NCI-H2029 (cell line): Measurements from ENCODE around the gene RIC8A.
"Not testable (repeated sequence)": the region's sequence is repeated elsewhere in the genome, so short reads cannot be mapped to it uniquely, and the experiment has no call there.

ENCODE experiments used
- DNase-seq: peaks from one replicate; lab custom pipeline; 2025; lab: John Stamatoyannopoulos, UW

RIC8A gene

DNA sequence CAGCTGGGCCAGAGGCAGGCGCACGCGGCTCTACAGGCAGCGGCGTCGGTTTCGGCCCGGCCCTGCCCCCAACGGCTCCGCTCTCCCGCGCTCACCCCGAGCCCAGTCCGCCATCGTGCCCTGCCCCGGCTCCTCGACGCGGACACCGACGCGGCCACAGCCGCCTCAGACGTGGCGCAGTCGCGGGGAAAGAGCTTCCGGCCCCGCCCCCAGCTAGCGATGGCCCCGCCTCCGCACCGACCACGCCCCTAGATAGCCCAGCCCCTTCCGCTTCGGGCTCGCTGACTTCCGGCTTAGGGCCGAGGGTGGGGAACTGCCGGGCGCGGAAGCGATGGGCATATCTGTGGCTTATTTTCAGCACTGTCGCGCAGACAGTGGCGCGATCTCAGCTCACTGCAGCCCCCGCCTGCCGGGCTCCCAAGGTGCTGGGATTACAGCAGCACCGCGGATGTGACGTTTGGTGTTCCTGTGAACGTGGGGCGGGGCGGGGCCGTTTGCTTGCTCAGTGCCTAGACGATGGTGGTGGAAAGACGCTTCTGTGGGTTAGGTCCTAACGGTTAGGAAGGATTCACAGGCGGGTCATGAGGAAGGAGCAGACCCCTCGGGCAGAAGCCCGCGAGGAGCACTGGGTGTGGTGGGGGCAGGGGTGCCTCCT is at the start of gene RIC8A, which contains the start of gene BET1L:
RIC8A (plus strand) TSS at position 501 of the 655 bp plus-strand sequence. CDS start 1,147 bp downstream, outside the sequence.
BET1L (minus strand) TSS at position 192 of the 655 bp plus-strand sequence; CDS start at position 114, 78 bp downstream.
- DNase-seq = peak; percentile 96

DNA sequence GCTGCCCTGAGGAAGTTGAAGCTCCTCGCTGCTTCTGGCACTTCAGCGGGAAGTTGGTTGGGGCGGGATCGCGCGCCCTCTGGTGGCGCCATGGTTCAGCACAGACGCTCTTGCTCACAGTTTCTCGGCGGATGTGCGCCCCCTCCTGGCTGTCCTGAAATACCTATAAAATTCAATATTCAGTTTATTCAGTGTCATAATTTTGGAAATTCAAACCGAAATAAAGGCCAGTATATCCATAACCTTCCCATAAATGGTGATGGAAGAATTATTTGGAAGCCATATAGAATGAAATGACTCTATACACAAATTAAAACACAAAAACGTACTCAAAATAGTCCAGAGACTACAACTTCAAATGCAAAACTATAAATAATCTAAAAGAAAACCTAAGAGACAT is 27.3 kb upstream of the RIC8A start:
- not testable (repeated sequence) for DNase-seq

DNA sequence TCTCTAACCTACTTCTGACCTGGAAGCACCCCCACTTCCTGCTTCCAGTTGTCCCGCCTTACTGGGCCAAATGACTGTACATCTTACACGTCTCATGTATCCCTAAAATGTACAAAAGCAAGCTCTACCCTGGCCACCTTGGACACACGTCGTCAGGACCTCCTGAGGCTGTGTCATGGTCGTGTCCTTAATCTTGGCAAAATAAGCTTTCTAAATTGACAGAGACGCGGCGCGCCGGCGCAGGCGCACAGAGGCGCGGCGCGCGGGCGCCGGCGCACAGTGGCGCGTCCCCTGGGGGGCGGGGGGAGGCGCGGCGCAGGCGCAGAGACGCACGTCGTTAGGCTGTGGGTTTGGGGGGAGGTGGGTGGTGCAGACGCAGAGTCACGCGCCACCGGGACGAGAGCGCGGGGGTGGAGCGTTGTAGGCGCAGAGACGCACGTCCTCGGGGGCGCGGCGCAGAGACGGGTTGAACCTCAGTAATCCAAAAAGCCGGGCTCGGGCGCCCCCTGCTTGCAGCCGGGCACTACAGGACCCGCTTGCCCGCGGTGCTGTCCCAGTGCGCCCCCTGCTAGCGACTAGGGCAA is 18.2 kb upstream of the RIC8A start:
- not testable (repeated sequence) for DNase-seq

GRCh38 chr11:189843-190311 is 17.6 kb upstream of the RIC8A start:
- DNase-seq = not testable (repeated sequence)

DNA sequence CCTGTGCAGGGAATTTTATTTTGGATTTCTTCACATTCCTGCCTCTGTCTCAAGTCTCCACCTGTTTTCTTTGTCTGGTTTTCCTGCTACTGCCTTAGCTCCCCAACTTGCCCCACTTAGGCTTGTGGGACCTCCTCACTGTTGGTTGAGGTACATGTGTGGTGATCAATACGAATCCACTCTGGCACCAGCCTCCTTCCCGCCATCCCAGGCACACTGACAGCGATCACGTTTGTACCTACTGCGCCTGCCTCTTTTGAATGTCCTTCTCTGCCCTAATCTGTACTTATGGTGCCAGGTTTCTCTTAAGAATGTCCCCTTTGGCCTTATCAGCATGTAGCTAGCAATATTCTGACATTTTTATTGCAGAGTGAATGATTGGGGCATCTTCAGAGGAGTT is 17.0 kb upstream of the RIC8A start:
- not testable (repeated sequence) for DNase-seq

DNA sequence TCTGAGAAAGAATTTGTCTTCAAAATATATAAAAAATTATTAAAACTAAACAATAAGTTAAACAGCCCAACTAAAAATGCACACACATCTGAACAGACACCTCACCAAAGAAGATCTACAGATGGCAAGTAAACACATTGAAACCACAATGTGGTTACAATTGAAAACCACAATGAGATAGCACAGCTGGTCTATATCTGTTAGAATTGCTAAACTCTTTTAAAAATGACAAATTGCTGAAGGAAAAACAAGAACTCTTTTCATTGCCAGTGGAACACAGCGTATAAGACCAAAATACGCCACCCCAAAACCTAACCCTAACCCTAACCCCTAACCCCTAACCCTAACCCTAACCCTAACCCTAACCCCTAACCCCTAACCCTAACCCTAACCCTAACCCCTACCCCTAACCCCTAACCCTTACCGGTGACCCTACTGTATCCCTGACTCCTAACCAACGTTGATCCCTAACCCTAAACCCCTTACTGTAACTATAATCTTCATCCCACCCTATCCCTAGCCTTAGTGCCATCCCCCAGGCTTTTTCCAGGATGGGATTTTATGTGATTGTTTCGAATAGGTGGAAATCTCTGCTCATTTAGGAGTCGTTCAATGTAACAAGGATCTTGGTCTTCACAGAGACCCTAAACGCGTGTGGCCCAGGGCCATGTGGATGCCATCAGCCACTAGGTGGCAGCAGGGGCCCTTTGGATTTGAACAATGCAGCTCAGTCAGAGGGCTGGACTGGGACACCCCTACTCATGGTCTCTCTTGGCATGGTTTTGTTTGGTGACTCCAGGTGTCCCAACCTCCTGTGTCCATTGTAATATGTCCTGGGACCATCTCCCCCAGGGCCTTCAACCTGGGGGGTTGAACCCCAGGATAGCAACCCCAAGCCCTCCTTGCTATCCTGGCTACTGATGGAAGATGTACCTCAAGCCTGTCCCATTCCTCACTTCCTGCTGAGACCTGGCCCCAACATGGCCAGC is 15.7 kb upstream of the RIC8A start:
- DNase-seq = not testable (repeated sequence)

DNA sequence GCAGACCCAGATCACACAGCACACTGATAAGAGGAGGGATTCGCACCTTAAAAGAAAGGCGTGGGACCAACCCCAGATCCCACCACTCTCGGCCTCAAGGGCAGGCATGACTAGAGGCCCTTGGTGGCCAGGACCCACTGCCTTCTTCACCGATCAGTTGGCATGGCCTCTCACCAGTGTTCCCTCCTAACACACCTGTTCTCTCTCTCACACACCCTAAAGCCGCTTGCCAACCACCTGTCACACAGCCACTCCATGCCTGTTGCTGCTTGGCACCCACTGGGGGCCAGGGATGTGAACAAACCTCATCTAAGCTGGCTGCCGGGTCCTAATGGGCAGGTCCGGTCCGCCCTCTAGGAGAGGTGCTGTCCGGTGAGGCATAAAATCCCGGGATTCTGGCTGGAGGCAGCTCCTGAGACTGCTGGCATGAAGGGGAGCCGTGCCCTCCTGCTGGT is 14.8 kb upstream of the RIC8A start, which contains the start of gene SCGB1C1:
SCGB1C1 (plus strand) TSS at position 405 of the 455 bp plus-strand sequence; CDS start at position 427, 22 bp downstream.
- not testable (repeated sequence) for DNase-seq

DNA sequence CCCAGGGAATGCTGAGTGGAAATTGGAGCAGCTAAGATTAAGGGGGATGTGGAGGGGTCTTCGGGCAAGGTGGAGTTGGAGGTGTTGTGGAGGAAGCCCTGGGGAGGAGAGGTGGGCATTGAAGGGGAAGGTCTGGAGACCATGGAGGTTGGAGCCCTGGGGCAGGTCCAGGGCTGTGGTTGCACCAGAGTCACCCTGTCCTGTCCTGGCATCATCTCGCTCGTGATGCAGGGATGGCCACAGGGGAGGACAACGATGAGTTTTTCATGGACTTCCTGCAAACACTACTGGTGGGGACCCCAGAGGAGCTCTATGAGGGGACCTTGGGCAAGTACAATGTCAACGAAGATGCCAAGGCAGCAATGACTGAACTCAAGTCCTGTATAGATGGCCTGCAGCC is 14.0 kb upstream of the RIC8A start:
- not testable (repeated sequence) for DNase-seq

DNA sequence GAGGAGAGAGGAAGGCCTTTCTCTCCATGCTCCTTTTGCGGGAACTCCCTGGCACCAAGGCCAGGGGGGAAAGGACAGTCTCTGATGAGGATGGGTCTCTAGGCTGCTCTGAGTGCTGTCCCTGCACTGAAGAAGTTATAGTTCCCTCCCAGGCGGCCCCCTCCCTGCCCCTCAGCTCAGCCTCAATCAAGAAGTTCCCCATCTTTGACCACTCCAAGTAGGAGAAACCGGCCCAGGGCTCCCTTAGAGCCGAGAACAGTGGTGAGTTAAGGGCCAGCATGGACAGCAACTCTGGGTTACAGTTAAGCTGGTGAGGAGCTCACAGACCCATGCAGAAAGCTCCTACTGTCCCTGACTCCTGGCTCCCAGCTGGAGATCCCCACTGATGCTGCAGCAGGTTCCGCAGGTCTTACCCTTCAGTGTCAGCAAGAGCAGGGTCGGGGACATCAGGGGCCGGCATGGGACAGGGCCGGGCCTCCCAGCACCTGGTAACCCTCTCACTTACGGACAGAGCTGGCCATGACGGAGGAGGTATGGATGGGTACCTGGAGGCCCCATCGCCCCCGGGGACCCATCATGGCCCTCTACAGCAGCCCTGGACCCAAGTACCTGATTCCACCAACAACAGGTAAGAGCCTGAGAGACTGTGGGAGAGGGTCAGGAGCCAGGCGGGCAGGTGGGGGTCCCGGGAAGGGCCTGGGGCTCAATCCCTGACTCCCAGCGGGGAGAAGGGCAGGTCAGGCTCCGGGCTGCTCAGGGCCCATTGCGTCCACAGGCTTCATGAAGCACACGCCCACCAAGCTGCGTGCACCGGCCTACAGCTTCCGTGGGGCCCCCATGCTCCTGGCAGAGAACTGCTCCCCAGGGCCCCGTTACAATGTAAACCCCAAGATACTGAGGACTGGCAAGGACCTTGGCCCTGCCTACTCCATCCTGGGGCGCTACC is 10.4 kb upstream of the RIC8A start:
- no peak for DNase-seq

GRCh38 chr11:197741-198235 is 9.7 kb upstream of the RIC8A start:
- no peak for DNase-seq

DNA sequence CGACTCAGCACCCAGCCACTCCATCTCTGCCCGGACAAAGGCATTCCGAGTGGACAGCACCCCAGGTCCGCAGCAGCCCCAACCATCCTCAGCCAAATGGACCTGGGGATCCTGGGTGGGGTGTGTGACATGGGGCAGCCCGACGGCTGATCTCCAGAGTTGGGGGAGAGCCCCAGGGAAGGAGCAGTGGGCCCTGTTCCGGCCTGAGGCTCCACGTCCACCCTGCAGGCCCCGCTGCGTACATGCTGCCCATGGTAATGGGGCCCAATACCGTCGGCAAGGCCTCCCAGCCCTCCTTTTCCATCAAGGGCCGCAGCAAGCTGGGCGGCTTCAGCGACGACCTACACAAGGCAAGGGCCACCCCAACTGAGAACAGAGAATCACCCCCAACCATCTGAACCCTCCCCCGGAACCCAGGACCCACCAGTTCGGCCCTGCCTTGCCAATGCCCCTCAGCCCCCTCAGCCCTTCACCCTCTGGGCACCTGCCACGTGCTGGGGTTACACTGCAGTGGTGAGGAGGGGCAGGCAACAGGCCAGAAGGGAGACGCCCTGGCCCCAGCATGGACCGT is 9.2 kb upstream of the RIC8A start:
- DNase-seq = no peak

GRCh38 chr11:199004-199581 is 8.4 kb upstream of the RIC8A start:
- no peak for DNase-seq

DNA sequence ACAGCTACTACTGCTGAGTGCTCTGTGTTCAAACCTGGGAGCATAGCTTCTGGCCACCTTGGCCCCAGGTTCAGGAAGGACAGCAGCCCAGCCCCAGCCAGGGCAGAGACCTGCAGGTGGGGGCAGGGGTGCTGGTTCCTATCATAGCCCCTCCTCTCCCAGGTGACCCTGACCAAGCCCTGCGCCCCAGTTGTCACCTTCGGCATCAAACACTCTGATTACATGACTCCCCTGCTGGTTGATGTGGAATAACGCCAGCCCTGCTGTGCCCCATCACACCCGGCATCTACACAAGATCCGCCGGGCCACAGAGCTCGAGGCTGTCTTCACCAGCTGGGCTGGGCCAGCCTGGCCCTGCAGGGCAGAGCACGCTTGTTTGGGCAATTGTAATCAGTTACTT is 7.7 kb upstream of the RIC8A start:
- DNase-seq = no peak

DNA sequence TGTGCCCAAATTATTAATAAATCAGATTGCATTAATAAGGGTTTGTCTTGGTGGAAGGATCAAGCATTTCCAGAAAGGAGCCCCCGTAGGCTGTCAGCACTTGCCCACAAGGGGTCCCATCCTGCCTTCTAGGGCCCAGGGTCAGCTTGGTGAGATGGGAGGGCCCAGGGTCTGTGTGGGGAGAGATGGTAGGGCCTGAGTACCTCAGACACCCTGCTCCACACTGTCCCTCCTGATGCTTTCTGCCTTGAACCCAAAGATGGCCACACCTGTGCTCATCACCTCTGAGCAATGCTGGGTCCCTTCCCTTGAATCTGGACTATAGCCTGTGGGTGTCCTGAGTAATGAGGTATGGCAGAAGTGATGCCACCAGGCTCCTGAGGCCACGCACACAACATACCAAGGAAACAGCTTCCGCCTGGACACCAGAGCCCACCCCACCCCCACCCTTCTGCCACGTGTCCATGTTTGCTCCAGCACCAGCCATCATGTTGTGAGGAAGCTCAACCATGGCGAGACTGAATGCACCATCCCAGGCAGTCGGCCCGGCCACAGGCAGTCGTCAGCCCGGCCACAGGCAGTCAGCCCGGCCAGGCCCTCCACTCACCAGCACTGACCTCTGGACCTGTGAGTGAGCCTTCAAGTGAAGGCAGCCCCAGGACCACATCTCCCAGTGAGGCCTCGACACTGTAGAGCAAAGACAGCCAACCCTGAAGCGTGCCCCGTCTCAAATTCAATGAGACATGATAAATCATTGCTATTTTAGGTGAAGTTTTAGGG is 7.1 kb upstream of the RIC8A start:
- DNase-seq = no peak

GRCh38 chr11:201966-202365 is 5.5 kb upstream of the RIC8A start:
- DNase-seq = no peak

- no peak for DNase-seq
Measured at GRCh38 chr11:202490-202889, 5.0 kb upstream of the RIC8A start.

- no peak for DNase-seq
Measured at GRCh38 chr11:203056-203944, 4.2 kb upstream of the RIC8A start.

- DNase-seq = no peak
Measured at GRCh38 chr11:203945-204586, 3.4 kb upstream of the RIC8A start.
